HG02759 (cell line): ENCODE data around the gene ANKRD52.
A peak's percentile ranks its signal among the peaks of the same experiment; 100 is the strongest.
"Not testable (repeated sequence)": the region's sequence is repeated elsewhere in the genome, so short reads cannot be mapped to it uniquely, and the experiment has no call there.

ENCODE experiments used
- ATAC-seq: cut with Tn5 transposase; IDR thresholded peaks from one replicate; pipeline ENCODE4 v1.9.1; 2021; ENCODE audit warnings: mild to moderate bottlenecking, moderate library complexity; ENCODE audit not compliant: unreplicated experiment

Gene ANKRD52

DNA sequence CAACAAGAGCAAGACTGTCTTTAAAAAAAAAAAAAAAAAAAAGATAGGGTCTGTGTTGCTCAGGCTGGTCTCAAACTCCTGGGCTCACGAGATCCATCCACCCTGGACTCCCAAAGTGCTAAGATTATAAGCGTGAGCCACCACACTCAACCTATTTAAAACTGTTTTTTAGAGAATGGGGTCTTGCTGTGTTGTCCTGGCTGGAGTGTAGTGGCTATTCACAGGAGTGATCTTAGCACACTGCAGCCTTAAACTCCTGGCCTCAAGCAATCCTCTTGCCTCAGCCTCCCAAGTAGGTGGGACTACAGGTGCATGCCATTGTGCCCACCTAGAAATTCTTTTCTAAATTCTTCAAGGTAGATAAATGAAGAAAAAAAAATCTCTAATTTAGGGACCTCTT, 16.1 kb upstream of the ANKRD52 start:
- no peak for ATAC-seq

DNA sequence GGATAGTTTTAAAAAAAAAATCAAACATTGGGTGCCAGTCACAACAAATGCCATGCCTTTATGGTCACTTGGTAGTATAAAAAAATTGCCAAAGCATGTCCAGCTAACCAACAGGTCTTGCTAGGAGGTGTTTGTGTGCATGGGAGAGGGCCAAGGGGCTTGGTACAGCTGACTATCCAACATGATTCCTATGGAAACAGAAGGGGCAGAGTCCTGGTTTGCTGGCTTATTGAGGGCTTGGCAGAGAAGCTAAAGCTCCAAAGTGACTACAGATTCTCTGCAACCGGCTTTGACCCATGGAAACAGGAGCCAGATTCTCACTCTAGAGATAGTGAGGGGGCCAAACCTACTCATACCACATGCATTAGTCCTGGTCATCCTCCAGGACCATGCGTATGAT, 14.3 kb upstream of the ANKRD52 start:
- ATAC-seq = not testable (repeated sequence)

DNA sequence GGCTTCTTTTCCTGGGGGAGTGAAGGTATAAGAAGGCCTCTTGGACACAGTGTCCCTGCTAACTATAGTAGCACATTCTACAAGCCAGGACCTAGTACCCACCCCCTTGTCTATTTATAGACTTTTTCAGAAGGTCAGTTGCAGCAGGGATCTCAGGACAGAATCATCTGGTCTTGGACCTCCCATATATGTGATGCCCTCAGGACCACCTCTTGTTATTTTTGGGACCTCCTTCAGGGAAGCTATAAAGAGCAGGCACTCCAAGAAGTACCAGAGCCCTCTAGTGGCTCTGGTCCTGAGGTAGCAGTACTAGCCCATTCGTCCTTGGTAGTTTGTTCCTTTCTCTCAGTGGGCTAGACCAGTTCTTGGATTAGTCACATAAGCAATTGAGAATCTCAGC, 12.8 kb upstream of the ANKRD52 start:
- ATAC-seq = no peak

DNA sequence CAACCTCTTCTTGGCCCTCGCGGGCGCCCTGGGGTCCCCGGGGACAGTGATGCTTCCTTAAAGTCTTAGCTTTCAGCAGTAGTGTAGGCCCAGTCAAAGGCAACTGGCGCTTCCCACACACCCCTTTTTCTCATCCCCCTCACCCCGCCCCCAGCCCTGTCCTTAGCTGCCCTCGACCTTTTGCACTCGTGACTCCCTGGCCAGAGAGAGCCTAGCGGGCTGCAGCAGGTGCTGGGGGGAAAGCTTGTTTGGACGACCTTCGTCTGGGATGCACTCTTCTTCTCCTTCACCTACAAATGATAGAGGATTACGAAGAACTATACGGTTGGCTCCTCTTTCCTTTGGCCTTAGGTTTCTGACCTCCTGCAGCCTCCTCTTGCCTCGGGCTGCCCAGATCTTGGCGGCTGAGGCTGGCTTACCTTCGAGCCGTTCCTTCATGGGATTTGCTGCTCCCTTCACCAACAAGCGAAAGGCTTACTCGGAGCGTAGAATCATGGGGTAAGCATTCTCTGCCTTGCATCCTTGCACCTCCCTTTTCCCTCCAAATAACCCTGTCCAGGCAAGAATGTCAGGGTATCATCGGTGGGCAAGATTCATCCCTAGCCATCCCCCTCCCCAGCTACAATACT, 9.4 kb upstream of the ANKRD52 start:
- no peak for ATAC-seq

DNA sequence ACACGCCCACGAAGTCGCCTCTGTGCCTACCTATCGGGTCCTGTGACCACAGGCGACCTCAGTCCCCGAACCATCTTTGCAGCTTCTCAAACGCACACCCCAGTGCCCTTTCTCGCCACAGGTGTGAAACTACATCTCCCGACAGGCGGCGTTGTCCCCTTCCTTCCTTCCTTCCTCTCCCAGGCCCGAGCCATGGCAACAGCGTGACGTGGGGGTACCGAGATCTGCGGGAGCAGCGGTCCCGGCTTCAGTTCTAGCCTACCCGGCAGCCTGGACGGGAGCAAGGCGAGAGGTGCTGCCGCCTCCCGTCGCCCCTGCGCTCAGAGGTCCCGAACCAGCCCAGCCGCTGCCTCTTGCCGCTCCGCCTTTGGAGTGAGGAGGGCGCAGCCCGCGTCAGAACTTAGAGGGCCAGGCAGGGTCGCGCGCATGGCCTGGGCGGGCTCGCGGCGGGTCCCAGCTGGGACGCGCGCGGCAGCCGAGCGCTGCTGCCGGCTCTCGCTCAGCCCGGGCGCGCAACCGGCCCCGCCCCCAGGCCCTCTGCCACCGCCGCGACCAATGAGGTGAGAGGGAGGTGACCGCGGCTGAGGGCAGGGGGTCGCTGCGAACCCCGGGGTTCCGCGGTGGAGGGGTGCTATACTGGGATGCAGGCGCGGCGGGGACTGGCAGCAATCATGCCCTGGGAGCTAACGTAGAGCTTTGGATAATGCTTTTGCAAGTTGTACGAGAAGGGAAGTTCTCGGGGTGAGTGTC, 8.7 kb upstream of the ANKRD52 start, which contains the start of gene COQ10A:
TSS of gene COQ10A (plus strand) at position 250 of the 750 bp plus-strand sequence. CDS start at position 427, 177 bp downstream.
- peak; percentile 93 for ATAC-seq

DNA sequence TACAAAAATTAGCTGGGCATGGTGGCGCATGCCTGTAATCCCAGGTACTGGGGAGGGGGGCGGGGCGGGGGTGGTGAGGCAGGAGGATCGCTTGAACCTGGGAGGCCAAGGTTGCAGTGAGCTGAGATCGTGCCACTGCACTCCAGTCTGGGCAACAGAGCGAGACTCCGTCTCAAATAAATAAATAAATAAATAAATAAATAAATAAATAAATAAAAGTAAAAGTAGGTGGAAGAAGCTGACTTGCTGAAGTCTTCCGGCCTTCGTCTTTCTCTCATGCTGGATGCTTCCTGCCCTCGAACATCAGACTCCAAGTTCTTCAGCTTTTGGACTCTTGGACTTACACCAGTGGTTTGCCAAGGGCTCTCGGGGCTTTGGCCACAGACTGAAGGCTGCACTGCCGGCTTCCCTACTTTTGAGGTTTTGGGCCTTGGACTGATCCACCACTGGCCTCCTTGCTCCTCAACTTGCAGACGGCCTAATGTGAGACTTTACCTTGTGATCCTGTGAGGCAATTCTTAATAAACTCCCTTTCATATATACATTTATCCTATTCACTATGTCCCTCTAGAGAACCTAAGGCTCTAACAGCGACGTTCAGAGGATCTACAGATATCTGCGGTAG, 8.0 kb upstream of the ANKRD52 start:
- not testable (repeated sequence) for ATAC-seq

DNA sequence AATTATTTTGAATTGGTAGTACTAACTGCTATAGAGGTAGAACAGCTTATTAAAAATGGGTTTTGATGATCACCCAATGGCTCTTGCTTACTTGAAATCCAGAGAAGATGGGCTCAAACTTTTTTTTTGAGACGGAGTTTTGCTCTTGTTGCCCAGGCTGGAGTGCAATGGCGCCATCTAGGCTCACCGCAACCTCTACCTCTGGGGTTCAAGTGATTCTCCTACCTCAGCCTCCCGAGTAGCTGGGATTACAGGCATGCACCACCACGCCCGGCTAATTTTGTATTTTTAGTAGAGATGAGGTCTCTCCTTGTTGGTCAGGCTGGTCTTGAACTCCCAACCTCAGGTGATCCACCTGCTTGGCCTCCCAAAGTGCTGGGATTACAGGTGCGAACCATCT, 4.8 kb upstream of the ANKRD52 start:
- not testable (repeated sequence) for ATAC-seq

DNA sequence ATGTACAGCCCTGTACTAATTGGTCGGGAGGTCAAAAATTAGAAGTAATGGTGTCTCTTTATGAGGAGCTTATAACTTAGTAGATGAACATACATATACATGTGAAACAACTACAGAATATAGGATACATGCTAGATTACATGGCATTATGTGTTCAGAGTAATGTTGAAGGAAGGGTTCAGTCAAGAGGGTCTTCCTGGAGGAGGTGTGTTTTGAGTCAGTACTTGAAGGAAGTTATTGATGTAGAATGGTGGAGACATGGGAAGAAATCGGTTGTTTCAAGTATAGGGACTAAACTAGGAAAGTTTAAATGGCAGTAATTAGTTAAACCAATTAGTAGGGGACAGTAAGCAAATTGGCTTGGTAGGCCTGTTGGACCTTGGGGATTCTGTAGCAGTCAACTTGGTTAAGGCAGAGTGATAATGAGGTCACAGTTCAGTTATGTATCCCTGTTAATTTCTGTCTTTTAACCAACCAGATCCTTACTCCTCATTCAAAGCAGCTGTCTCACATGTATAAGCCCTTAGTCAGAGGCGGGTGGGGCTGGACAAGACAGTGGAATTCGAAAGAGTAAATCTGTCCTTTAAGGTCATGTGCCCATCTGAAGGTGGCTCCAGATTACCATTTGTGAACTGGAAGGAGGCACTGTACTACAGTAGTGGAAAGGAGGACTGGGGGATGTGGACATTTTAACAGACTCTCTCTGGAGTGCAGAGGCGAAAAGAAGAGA, 3.5 kb upstream of the ANKRD52 start:
- no peak for ATAC-seq

DNA sequence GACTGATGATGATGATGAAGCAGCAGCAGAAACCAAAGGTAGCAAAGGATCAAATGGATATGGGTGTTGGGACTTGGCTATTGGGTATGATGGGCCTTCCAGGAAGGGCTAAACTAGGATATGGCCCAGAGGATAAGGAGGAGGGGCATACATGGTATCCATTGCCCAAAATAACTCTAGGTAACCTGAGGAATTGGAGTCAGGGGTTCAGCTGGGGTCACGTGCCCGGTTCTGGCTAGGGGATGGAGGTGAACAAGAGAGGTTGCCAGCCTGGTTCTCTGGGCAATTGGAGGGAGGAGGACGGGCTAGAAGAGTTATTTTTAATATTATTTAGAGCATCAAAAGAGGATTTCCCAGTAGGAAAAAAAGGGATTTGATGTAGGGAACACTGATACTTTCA, 2.7 kb upstream of the ANKRD52 start:
- no peak for ATAC-seq

DNA sequence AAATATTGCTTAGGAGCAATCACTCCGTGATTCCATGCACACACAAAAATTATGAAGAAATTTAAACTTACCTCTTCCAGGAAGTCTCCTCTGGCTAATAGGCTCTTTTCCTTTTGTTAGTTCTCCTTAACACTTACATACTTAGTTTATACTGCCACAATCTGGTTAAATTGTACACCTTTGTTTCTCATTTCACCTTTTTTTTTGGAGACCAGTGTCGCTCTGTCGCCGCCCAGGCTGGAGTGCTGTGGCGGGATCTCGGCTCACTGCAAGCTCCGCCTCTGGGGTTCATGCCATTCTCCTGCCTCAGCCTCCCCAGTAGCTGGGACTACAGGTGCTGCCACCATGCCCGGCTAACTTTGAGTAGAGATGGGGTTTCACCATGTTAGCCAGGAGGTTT, 2.2 kb upstream of the ANKRD52 start:
- no peak for ATAC-seq

DNA sequence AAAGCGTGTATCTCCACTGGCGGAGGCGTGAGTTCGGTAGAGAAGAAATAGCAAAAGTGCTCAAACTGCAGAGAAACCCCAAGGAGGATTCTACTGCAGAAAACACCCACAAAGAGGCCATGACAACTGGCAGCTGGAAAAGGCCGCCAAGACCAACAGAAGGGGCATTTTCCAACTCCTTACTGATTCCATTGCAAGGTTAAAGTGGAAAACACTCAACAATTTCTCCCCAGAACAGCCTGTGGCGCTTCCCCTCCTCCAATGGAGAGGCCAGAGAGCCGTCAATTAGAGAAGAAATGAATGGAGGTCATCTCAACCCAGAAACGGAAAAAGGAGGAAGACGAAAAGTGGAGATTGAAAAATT, 618 bp upstream of the ANKRD52 start:
- ATAC-seq = no peak

DNA sequence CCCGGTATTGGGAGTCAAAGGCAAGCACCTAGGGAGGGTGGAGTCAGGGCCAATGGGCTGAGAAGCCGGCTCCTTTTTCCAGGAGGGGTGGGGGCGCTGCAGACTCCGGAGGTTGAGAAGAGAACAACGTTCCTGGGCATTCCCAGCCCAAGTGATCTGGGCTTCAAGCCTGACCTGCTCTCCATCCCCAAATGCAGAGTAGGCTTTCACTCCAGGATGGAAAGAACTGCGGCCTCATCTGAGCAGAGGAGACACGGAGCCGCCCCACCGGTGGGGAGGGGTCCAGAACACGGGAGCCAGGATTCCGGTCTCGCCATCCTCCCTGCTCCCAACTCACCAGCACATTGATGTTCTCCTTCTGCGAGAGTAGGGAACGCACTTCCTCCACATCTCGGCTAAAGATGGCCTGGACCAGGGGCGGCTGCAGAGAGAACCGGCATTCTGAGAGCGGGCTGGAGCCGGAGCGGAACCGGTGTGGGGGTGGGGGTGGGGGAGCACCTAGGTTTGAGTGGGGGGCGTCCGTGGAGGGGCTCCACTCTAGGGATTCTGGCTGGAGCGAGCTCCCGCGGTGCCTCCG, 605 bp downstream of the ANKRD52 start:
- ATAC-seq = peak; percentile 19

DNA sequence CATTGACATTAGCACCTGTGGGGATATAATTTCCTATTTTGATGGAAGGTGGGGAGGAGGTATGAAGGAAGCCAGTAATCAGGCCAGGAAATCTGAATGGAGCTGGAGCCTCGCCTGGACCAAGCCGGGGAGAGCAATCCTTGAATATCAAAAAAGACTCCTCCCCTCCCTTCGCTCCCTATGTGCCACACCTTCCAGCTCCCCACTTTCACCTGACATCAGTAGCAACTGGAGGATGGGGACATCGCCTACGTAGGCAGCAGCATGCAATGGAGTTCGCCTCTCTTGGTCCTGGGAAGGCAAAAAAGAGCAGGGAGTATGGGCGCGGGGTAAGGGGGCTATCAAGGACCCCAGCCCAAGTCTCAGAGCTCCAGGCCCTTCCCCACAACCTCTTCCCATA, 1.1 kb downstream of the ANKRD52 start:
- ATAC-seq = no peak

DNA sequence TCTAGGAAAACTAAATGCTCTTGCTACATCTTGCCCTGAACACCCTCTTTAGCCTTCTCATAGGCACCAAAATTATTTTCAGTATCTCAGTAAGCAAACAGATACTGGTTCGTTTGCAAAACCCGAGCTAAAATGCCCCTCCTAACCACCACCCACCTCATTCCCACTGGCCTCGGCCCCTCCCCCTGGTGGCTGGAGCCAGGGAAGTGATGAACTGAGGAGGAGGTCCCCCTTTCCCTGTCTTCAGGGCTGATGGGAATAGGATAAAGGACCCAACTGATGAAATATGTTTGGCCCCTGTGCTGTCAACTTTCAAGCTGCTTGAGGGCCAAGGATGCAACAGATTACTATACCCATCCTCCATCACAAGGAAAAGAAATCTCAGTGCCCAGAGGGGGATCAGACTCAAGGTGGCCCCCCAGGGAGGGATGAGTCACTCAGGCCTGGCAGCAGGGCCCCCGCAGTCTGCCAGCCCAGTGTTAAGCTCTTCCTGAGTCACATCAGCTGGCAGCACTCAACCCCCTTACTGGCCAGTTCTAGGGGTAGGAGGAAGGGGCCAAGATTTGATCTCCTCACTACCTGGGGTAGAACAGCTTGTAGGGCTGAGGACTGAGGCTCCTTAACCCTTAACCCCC, 1.7 kb downstream of the ANKRD52 start:
- ATAC-seq = no peak

DNA sequence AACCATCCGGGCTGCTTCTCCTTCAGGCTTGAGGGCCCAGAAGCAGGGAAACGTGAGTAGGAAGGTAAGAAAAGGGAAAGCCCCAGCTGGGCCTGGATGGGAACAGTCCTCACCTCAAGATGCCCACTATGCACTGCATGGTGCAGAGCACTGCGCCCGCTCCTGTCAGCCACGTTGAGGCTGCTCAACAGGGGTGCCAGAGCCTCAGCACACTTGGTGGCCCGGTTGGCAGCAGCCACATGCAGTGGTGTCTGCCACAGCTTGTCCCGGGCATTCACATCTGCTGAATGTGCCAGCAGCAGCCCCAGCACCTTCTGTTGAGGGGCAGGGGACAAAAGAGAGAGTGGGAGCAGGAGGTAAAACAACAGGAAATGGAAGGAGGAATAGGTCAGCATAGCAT, 2.5 kb downstream of the ANKRD52 start:
- ATAC-seq = no peak

DNA sequence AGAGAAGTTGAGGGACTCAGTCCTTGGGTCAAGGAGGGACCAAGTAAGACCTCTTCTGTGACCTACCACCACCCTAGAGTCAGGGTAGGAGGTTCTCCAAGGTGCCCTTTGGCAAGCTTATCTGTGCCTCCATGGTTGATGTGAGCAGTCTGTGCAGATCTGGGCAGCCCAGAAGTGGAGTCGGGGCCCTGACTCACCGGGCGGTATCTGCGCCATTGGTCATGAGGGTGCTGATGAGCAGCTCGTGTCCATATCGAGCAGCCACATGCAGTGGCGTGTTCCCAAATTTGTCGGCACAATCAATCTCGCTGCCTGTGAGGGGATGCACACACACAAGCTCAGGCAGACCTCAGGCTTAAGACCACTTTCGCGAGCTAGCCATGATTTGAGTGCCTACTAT, 5.1 kb downstream of the ANKRD52 start:
- no peak for ATAC-seq

DNA sequence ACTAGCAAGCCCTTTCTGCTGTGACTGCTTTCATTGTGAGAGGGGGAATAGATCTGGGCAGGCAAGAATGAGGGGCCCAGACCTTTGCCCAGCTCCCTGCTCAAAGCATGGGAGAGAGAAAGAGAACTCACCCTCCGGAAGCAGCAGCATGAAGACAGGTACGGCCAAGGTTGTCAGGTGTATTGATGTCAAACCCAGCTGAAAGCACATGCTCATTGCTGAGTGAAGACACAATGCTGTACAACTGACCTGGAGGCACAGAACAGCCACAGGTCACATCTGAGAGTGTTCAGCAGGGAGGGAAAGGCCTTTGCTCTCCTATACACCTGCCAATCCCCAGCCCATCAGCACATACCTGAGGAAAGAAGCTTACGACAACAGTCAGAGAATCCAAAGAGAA, 5.5 kb downstream of the ANKRD52 start:
- ATAC-seq = no peak

DNA sequence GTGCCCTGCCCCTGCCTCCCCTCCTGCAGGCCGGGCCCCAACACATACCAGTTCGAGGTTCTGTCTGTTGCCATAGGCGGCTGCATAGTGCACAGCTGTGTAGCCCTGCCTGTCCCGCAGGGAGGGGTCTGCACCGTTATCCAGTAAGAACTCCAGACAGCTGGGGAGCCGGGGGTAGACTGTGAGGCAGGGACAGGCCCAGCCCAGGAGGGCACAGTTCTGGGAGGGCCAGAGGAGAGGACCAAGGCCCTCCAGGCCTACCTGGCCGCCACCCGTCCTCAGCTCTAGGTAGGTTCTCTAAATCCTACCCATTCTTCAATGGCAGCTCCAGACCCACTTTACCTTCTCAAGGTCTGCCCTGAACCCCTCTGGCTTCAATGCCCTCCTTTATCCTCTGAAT, 9.5 kb downstream of the ANKRD52 start:
- no peak for ATAC-seq

DNA sequence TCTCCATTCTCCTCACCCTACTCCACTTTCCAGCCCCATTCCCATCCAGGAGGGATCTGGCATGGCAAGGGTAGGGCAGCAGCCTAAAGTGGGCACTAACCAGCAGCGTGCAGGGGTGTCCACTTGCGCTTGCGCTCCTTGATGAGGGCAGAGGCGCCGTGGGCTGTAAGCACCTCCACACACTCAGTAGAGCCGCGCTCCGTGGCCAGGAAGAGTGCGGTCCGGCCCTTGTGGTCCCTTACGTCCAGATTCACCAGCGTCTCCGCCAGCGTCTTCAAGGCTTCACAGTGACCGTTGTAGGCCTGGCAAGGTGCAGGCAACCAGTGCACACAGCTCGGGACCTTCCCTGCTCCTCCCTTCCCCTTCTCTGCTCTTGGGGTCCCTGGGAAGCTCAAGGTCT, 10.3 kb downstream of the ANKRD52 start:
- no peak for ATAC-seq

DNA sequence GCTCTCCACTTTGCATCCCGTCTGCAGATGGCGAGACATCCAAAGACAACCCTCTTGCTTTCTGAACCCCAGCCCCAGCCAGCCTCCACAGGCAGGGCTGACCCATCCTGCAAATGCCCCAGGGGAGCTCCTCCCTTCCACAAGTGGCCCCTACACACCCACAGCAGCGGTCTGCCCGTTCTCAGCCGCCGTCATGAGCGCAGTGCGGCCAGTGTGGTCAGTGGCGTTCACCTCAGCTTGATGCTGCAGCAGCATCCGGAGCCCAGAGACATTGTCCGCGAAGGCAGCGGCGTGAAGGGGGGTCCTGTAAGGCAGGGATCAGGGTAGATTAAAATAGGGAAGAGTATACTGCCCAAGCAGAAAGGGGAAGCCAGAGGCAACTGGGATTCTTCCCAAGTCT, 13.7 kb downstream of the ANKRD52 start:
- ATAC-seq = no peak

DNA sequence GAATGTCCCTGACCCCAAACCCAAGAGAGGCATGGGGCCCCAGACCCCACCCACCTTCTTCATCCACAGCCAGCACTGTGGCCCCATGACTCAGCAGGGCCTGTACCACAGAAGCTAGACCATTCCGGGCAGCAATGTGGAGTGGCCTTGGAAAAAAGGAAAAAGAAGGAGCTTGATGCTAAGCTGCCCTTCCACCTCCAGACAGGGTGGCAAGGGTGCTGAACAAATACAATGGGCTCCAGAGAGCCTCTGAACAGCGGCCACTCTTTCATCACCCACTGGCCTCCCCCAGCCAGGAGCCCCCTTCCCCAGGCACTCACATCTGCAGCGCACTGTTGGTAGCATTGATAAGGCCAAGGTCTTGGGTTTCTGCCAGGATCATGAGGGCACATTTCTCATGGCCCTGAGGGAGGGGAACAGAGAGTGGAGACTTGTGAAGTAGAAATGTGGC, 14.4 kb downstream of the ANKRD52 start:
- ATAC-seq = no peak
